ENCODE results near the gene PTPRN2. TPM values are rescaled to one million over a fixed set of nuclear protein-coding genes. Genes with fewer than 3 reads are reported as not detected.
"Not testable (repeated sequence)": the region's sequence is repeated elsewhere in the genome, so short reads cannot be mapped to it uniquely, and the experiment has no call there.

Gene PTPRN2
- total RNA-seq, 1 experiment from 2014 or later, result 1.2 TPM

GRCh38 chr7:157854066-157854891 is 733.3 kb downstream of the PTPRN2 start:
- Histone ChIP-seq H3K27me3 (replicated peaks) (no peaks in the 10 kb centered on the region), H3K36me3 (no peaks in the 10 kb centered on the region), H3K27ac (no peak overlapping the region), H3K9me3 (replicated peaks) (peaks cover 10% of the 10 kb centered on the region; the same call in 1 of the 2 replicates), H3K4me3 (no peak overlapping the region), H3K4me1 (replicated peaks) (no peaks in the 10 kb centered on the region)
- no peak for DNase-seq (ENCODE audit: low read depth in 1 of 2, low spot score in 2 of 2)

GRCh38 chr7:157853789-157854065 is 733.9 kb downstream of the PTPRN2 start:
- H3K9me3 ChIP-seq (replicated peaks), result peaks cover 10% of the 10 kb centered on the region; the same call in 1 of the 2 replicates
- no peak overlapping the region for H3K4me3 ChIP-seq
- no peak for DNase-seq (ENCODE audit: low read depth in 1 of 2, low spot score in 2 of 2)
- no peak overlapping the region for H3K27ac ChIP-seq
- H3K36me3 ChIP-seq, result no peaks in the 10 kb centered on the region
- H3K27me3 ChIP-seq (replicated peaks), result no peaks in the 10 kb centered on the region
- no peaks in the 10 kb centered on the region for H3K4me1 ChIP-seq (replicated peaks)

DNA sequence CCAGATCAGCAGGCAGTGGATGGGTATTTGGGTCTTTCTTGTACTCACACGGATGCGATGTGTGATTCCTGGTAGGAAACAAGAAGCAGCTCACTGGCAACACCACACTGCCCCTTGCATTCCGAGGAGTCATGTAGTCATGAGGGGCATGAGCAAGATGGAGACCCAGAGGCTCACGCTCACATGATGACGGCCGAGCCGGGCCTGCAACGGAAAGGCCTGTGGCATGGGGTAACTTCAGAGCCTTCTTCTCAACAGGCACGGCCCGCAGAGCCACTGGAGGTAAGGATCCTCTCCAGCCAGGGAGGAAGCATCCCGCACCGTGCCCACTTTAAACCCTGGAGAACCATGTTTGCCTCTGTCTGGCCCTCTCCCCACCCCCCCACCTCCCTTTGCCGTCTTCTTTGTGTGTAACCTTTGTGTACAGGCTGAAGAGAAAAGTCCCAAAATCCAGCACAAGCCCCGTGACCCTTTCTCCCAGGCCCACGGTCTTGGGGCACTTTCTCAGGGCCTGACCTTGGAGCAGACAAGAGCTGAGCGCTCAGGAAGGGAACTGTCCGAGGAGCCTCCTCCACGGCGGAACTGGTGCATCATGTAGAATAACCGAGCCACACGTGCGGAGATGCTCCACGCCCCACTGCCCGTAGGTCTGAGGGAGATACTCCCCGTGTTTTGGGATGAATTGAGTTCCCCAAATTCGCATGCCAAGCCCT is 734.4 kb downstream of the PTPRN2 start:
- no peaks in the 10 kb centered on the region for H3K4me1 ChIP-seq (replicated peaks)
- H3K36me3 ChIP-seq, result no peaks in the 10 kb centered on the region
- DNase-seq (ENCODE audit: low read depth in 1 of 2, low spot score in 2 of 2), result no peak
- peaks cover 10% of the 10 kb centered on the region; the same call in 1 of the 2 replicates for H3K9me3 ChIP-seq (replicated peaks)
- no peak overlapping the region for H3K27ac ChIP-seq
- H3K27me3 ChIP-seq (replicated peaks), result no peaks in the 10 kb centered on the region
- no peak overlapping the region for H3K4me3 ChIP-seq

DNA sequence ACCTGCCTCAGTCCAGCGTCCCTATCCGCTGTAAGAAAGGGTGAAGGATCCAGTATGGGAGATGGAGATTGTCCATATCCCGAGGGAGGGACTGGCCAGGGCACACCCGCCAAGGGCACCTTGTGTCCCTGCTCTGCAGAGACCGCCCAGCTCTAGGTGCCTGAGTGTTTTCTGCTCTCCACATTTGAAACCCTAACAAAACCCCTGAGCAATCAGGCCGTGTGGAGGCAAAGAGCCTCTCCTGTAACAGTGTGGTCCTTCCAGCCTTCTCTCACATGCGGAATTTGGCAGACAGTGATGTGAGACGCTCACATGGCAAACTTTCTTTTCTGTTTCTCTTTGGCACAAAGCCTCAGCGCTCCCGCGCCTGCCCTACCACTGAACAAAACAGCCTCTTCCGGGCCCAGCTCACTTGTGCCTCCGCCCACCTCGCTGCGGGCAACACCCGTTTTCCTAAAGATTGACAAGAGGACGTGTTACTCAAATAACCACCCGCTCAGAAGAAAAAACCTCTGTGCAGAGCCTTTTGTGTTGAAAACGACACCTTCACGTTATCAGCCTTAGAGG is 736.0 kb downstream of the PTPRN2 start:
- DNase-seq (ENCODE audit: low read depth in 1 of 2, low spot score in 2 of 2), result no peak
- no peaks in the 10 kb centered on the region for H3K27me3 ChIP-seq (replicated peaks)
- peaks cover 8% of the 10 kb centered on the region; the same call in 1 of the 2 replicates for H3K9me3 ChIP-seq (replicated peaks)
- H3K4me1 ChIP-seq (replicated peaks), result no peaks in the 10 kb centered on the region
- H3K4me3 ChIP-seq, result no peak overlapping the region
- no peak overlapping the region for H3K27ac ChIP-seq
- no peaks in the 10 kb centered on the region for H3K36me3 ChIP-seq

DNA sequence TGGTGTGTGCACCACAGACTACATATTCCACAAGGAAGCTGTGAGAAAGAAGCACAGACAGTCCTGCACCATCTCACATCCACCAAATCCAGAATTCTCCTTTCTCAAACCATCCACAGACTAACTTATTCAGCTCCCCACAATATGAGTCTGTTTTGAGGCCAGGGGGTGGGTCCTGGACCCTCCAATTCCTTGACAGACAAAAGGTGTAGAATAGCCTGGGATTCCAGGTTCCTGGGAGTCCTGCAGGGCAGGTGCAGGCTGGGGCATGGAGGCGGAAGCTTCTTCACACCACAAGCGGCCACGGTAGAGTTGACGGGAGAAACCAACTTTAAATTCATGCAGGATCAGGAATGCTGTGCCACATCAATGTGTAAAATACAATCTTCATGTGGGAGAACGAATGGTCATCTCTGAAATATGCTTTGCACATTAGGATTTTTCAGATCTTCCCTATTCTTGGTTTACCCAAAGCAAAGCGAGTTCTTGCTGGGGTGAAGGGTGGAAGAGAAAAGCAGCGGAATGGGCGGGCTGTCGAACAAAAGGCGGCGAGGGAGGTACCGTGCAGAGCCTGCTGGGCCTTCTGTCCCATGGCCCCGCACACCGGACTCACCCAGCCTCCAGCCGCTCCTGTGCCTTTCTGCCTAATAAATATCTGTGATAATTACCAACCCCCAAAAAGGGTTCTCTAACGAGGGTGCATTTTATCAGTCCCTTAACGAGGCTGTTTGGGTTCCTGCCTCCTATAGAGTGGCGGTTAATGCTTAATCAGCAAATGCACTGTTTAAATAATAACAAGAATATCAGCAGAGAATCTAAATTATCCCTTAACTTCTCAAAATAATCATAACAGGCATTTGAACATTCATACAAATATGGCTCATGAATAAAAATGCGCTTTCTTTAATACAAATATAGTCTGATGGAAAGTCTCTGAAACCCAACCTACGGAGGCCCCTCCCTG is 736.9 kb downstream of the PTPRN2 start:
- no peaks in the 10 kb centered on the region for H3K27me3 ChIP-seq (replicated peaks)
- no peak overlapping the region for H3K4me3 ChIP-seq
- H3K9me3 ChIP-seq (replicated peaks), result peaks cover 8% of the 10 kb centered on the region; the same call in 1 of the 2 replicates
- no peaks in the 10 kb centered on the region for H3K36me3 ChIP-seq
- H3K4me1 ChIP-seq (replicated peaks), result no peaks in the 10 kb centered on the region
- H3K27ac ChIP-seq, result no peak overlapping the region
- DNase-seq (ENCODE audit: low read depth in 1 of 2, low spot score in 2 of 2), result no peak

GRCh38 chr7:157849726-157850125 is 737.9 kb downstream of the PTPRN2 start:
- no peak for DNase-seq (ENCODE audit: low read depth in 1 of 2, low spot score in 2 of 2)
- peaks cover 8% of the 10 kb centered on the region for H3K9me3 ChIP-seq (replicated peaks)

DNA sequence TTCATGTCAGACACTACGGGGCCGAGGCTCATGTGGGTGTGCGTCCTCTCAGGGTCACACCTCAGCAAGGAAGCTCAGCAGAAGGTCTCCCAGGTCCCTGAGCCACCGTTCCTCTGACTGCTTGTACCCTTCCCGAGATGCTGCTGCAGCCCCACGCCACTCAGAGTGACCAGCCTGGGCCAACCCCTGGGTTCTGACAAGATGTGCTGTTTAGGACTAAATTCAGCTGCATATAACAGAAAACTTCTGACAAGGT is 738.4 kb downstream of the PTPRN2 start:
- peaks cover 5% of the 10 kb centered on the region for H3K9me3 ChIP-seq (replicated peaks)

More at GRCh38 chr7:157849726-157850125, 737.9 kb downstream of the PTPRN2 start:
- Histone ChIP-seq H3K27me3 (replicated peaks) (no peaks in the 10 kb centered on the region), H3K27ac (no peak overlapping the region), H3K4me1 (replicated peaks) (no peaks in the 10 kb centered on the region), H3K36me3 (no peaks in the 10 kb centered on the region), H3K4me3 (no peak overlapping the region)

DNA sequence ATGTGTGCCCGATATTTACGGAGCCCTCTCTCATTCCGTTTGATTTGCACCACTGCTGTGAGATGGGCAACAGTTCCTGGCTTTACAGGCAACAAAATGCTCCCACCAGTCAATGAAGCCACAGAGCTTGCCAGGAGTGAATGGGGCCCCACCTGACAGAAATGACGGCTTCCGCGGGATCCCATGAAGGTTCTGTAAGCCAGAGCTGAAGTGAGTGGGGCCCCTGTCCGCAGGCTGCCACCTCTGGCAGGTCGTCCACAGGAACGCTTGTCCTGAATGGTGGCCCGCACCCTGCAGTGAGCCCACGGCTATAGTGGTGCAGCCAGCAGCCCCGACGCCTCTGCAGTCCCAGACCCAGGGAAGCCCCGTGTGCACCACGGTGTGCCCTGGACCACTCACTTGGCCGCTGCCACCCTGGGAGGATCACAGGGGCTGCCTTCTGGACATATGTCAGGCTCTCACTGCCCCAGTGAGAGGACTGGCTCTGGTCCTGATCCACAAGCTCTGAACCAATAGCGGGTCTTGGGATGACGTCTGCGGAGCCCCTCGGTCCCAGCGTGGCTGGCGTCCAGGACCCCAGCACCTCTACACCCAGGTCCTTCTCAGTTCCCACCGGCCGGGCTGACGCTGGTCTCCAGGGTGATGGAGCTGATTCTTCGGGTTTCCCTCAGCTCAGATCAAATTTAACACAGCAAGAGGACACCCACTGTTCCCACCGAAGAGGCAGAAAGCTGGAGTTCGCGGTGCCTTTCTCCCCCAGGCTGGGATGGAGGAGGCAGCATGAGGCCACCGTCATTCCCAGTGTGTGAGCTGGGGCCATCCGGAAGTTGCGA is 738.9 kb downstream of the PTPRN2 start:
- Histone ChIP-seq H3K27ac (no peak overlapping the region), H3K9me3 (replicated peaks) (no peaks in the 10 kb centered on the region; the same call in none of the 2 replicates), H3K36me3 (no peaks in the 10 kb centered on the region), H3K27me3 (replicated peaks) (no peaks in the 10 kb centered on the region), H3K4me3 (no peak overlapping the region), H3K4me1 (replicated peaks) (no peaks in the 10 kb centered on the region)
- no peak for DNase-seq (ENCODE audit: low read depth in 1 of 2, low spot score in 2 of 2)

More for the DNA sequence above, 738.4 kb downstream of the PTPRN2 start:
- DNase-seq (ENCODE audit: low read depth in 1 of 2, low spot score in 2 of 2), result no peak
- Histone ChIP-seq H3K36me3 (no peaks in the 10 kb centered on the region), H3K4me3 (no peak overlapping the region), H3K27me3 (replicated peaks) (no peaks in the 10 kb centered on the region), H3K4me1 (replicated peaks) (no peaks in the 10 kb centered on the region), H3K27ac (no peak overlapping the region)

DNA sequence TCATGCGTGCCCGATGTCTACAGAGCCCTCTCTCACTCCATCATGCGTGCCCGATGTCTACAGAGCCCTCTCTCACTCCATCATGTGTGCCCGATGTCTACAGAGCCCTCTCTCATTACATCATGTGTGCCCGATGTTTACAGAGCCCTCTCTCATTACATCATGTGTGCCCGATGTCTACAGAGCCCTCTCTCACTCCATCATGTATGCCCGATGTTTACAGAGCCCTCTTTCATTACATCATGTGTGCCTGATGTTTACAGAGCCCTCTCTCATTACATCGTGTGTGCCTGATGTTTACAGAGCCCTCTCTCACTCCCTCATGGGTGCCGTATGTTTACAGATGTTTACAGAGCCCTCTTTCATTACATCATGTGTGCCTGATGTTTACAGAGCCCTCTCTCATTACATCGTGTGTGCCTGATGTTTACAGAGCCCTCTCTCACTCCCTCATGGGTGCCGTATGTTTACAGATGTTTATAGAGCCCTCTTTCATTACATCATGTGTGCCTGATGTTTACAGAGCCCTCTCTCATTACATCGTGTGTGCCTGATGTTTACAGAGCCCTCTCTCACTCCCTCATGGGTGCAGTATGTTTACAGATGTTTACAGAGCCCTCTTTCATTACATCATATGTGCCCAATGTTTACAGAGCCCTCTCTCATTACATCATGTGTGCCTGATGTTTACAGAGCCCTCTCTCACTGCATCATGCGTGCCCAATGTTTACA is 739.7 kb downstream of the PTPRN2 start:
- H3K9me3 ChIP-seq (replicated peaks), result not testable (repeated sequence)

DNA sequence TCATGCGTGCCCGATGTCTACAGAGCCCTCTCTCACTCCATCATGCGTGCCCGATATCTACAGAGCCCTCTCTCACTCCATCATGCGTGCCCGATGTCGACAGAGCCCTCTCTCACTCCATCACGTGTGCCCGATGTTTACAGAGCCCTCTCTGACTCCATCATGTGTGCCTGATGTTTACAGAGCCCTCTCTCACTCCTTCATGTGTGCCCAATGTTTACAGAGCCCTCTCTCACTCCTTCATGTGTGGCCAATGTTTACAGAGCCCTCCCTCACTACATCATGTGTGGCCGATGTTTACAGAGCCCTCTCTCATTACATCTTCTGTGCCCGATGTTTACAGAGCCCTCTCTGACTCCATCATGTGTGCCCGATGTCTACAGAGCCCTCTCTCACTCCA is 740.9 kb downstream of the PTPRN2 start:
- not testable (repeated sequence) for H3K4me3 ChIP-seq; H3K4me1 ChIP-seq (replicated peaks); H3K9me3 ChIP-seq (replicated peaks); H3K27me3 ChIP-seq (replicated peaks); DNase-seq (ENCODE audit: low read depth in 1 of 2, low spot score in 2 of 2); H3K36me3 ChIP-seq; H3K27ac ChIP-seq

More for the DNA sequence above, 739.7 kb downstream of the PTPRN2 start:
- DNase-seq (ENCODE audit: low read depth in 1 of 2, low spot score in 2 of 2); H3K4me3 ChIP-seq; H3K27ac ChIP-seq; H3K36me3 ChIP-seq; H3K4me1 ChIP-seq (replicated peaks); H3K27me3 ChIP-seq (replicated peaks): not testable (repeated sequence)

GRCh38 chr7:157846271-157846670 is 741.4 kb downstream of the PTPRN2 start:
- H3K27ac ChIP-seq, result no peak overlapping the region
- no peak overlapping the region for H3K4me3 ChIP-seq
- H3K4me1 ChIP-seq (replicated peaks), result no peaks in the 10 kb centered on the region
- no peaks in the 10 kb centered on the region for H3K36me3 ChIP-seq
- H3K27me3 ChIP-seq (replicated peaks), result no peaks in the 10 kb centered on the region
- DNase-seq (ENCODE audit: low read depth in 1 of 2, low spot score in 2 of 2), result no peak
- H3K9me3 ChIP-seq (replicated peaks), result no peaks in the 10 kb centered on the region; the same call in 1 of the 2 replicates

DNA sequence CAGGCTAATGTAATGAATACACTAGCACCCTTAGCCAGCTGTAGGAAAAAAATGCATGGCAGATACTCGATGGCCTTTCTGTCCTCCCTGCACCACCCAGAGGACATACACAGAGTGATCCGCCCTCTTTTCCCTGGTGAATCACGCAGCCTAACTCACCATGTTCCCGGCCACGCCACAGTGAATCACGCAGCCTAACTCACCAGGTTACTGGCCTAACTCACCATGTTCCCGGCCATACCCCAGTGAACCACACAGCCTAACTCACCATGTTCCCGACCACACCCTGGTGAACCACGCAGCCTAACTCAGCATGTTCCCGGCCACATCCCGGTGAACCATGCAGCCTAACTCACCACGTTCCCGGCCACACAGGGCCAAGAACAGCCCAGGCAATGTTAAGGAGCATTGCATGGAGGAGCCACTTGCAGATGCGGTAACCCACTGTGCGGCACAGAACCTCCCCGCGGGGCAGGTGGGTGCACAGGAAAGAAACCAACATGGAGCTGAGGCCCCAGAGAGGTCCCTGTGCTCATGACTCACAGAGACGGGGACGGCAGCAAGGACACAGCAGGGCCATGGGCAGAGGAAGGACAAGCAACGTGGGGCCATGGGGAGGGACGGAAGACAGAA is 742.3 kb downstream of the PTPRN2 start:
- no peaks in the 10 kb centered on the region for H3K27me3 ChIP-seq (replicated peaks)
- peaks cover 5% of the 10 kb centered on the region for H3K9me3 ChIP-seq (replicated peaks)
- no peaks in the 10 kb centered on the region for H3K36me3 ChIP-seq
- H3K27ac ChIP-seq, result no peak overlapping the region
- no peak for DNase-seq (ENCODE audit: low read depth in 1 of 2, low spot score in 2 of 2)
- no peaks in the 10 kb centered on the region for H3K4me1 ChIP-seq (replicated peaks)
- H3K4me3 ChIP-seq, result no peak overlapping the region
